ENCODE measurements around the gene PTPRG. TPM values are rescaled to one million over a fixed set of nuclear protein-coding genes. Genes with fewer than 3 reads are reported as not detected.

The PTPRG gene
- total RNA-seq, 1 experiment from 2014 or later, result 32.1 TPM

- Histone ChIP-seq H4K20me1 (ENCODE audit: insufficient read depth) (no peaks in the 10 kb centered on the region), H3K79me2 (ENCODE audit: insufficient read depth, low read length) (no peaks in the 10 kb centered on the region; the same call in 1 of the 2 replicates), H3K4me3 (replicated peaks in 1 of 2; ENCODE audit: low read depth in 1 of 2, low read length in 2 of 2) (no peak overlapping the region), H3K4me2 (ENCODE audit: low read length) (no peak overlapping the region), H2AFZ (ENCODE audit: low read depth, low read length, poor library complexity, severe bottlenecking) (no peak overlapping the region), H3K9ac (ENCODE audit: low read length) (no peak overlapping the region), H3K27ac (ENCODE audit: low read depth, low read length) (no peak overlapping the region), H3K4me1 (ENCODE audit: control insufficient read depth in 1 of 2, insufficient read depth in 2 of 2, low read length in 2 of 2) (peaks cover 10 to 20% of the 10 kb centered on the region in 2 experiments), H3K27me3 (ENCODE audit: insufficient read depth, low read length) (no peaks in the 10 kb centered on the region), H3K36me3 (ENCODE audit: control insufficient read depth in 1 of 2, insufficient read depth in 2 of 2, low read length in 2 of 2) (no peaks in the 10 kb centered on the region), H3K9me3 (ENCODE audit: control insufficient read depth in 1 of 2, insufficient read depth in 1 of 2, low read depth in 1 of 2, low read length in 2 of 2) (no peaks in the 10 kb centered on the region), H3K9me2 (ENCODE audit: insufficient read depth) (no peaks in the 10 kb centered on the region)
- ATAC-seq (no peak), DNase-seq (ENCODE audit: low read depth, low spot score) (no peak)
- ChIA-PET RAD21 (ENCODE audit: low non-redundant PET in 1 of 2, low total read pairs in 2 of 2, uncharacterized antibody in 2 of 2, unreplicated experiment in 2 of 2) (no interaction called here), POLR2A (no interaction called here), CTCF (no interaction called here)
- intact Hi-C loops (cut with micrococcal nuclease), result no loop called here
- TF ChIP-seq FOSL1 (IDR thresholded peaks at IDR 0.05; ENCODE audit: low read depth), result no peak
- TF ChIP-seq ZNF274 (IDR thresholded peaks at IDR 0.05; ENCODE audit: low read depth, low read length), result no peak
- TF ChIP-seq ATF3 (IDR thresholded peaks at IDR 0.05), result no peak
- TF ChIP-seq CEBPB (IDR thresholded peaks at IDR 0.05; ENCODE audit: low read depth), result no peak
- no peak for TF ChIP-seq CBX3 (IDR thresholded peaks at IDR 0.05; ENCODE audit: low read depth)
- no peak for TF ChIP-seq REST (IDR thresholded peaks at IDR 0.05; ENCODE audit: low read depth)
- TF ChIP-seq YY1 (IDR thresholded peaks at IDR 0.05; ENCODE audit: extremely low read depth, insufficient replicate concordance, low read depth, low read length), result no peak
- no peak for TF ChIP-seq CTCF (IDR thresholded peaks at IDR 0.05 in 2 of 3, conservative IDR thresholded peaks at IDR 0.05 in 1 of 3; ENCODE audit: borderline replicate concordance in 1 of 3, insufficient read depth in 1 of 3, low read depth in 2 of 3, low read length in 2 of 3)
- no peak for TF ChIP-seq TCF7L2 (IDR thresholded peaks at IDR 0.05; ENCODE audit: borderline replicate concordance, extremely low read depth, insufficient read depth, insufficient read length)
- TF ChIP-seq EZH2phosphoT487 (IDR thresholded peaks at IDR 0.05; ENCODE audit: borderline replicate concordance), result no peak
- TF ChIP-seq SRF (IDR thresholded peaks at IDR 0.05; ENCODE audit: low read depth), result no peak
- no peak for TF ChIP-seq ZFX (IDR thresholded peaks at IDR 0.05)
- TF ChIP-seq EZH2 (IDR thresholded peaks at IDR 0.05), result no peak
- BruUV-seq (replicated peaks), result no TSS peak
These were observed 67.3 kb downstream of the PTPRG start for GRCh38 chr3:61628636-61629035.
